GM19351 (cell line): Measurements from ENCODE around the gene FAM149B1.

Experiments used
- ATAC-seq: cut with Tn5 transposase; IDR thresholded peaks from one replicate; pipeline ENCODE4 v1.9.1; 2021; ENCODE audit warnings: mild to moderate bottlenecking, moderate library complexity; ENCODE audit not compliant: unreplicated experiment

Gene FAM149B1

GRCh38 chr10:73264423-73264822 lies 96.5 kb downstream of the FAM149B1 start:
- no peak for ATAC-seq

DNA sequence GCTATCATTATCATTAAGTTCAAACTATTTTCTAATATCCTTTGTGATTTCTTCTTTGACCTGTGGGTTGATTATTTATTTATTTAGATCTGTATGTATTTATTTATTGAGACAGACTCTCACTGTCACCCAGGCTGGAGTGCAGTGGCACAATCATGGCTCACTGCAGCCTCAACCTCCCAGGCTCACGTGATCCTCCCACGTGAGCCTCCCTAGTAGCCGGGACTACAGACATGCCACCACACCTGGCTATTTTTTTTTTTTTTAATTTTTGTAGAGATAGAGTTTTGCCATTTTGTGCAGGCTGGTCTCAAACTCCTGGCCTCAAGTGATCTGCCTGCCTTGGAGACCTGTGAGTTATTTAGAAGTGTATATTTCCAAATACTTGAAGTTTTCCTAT lies 113.2 kb downstream of the FAM149B1 start:
- no peak for ATAC-seq

GRCh38 chr10:73287441-73287840 lies 119.5 kb downstream of the FAM149B1 start:
- ATAC-seq, result no peak

- no peak for ATAC-seq
Observed at GRCh38 chr10:73289958-73290357, 122.0 kb downstream of the FAM149B1 start.

DNA sequence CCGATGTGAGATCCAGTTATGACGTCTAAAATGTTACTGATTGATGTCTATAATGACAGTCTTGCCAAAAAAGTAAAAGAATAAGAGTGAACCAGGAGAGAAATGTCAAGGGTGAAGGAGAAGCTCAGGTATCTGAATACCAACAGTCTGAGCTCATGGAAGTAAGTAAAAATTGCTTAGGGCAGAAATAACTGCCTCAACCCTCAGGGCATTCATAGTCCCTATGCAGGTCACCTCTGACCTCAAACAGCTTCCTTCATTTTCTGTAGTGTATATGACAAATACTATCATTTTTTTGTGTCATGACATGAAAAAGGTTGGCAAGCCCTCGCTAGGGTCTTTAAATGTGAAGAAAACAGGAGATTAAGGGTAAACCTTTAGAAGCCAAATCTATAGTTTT lies 125.5 kb downstream of the FAM149B1 start:
- no peak for ATAC-seq
